ENCODE measurements around the gene PSMD1.
"Not testable (repeated sequence)": the region's sequence is repeated elsewhere in the genome, so short reads cannot be mapped to it uniquely, and the experiment has no call there.

The PSMD1 gene

GRCh38 chr2:231053846-231054245 lies 2.8 kb upstream of the PSMD1 start:
- no peak for DNase-seq (ENCODE audit: low spot score)

GRCh38 chr2:231057590-231057989 lies 923 bp downstream of the PSMD1 start:
- DNase-seq (ENCODE audit: low spot score) = no peak

- no peak for DNase-seq (ENCODE audit: low spot score)
These were observed 2.3 kb downstream of the PSMD1 start for GRCh38 chr2:231058761-231059550.

GRCh38 chr2:231059756-231060155 lies 3.1 kb downstream of the PSMD1 start:
- DNase-seq (ENCODE audit: low spot score) = no peak

GRCh38 chr2:231062776-231063175 lies 6.1 kb downstream of the PSMD1 start:
- DNase-seq (ENCODE audit: low spot score) = no peak

- DNase-seq (ENCODE audit: low spot score) = no peak
These were observed 6.7 kb downstream of the PSMD1 start for GRCh38 chr2:231063347-231063746.

GRCh38 chr2:231065966-231066365 lies 9.3 kb downstream of the PSMD1 start:
- no peak for DNase-seq (ENCODE audit: low spot score)

GRCh38 chr2:231067531-231067930 lies 10.9 kb downstream of the PSMD1 start:
- DNase-seq (ENCODE audit: low spot score) = not testable (repeated sequence)

- no peak for DNase-seq (ENCODE audit: low spot score)
These were observed 12.0 kb downstream of the PSMD1 start for GRCh38 chr2:231068525-231069222.

GRCh38 chr2:231069379-231070054 lies 12.8 kb downstream of the PSMD1 start:
- no peak for DNase-seq (ENCODE audit: low spot score)

GRCh38 chr2:231084565-231084964 lies 27.9 kb downstream of the PSMD1 start:
- no peak for DNase-seq (ENCODE audit: low spot score)

GRCh38 chr2:231088754-231089153 lies 32.1 kb downstream of the PSMD1 start:
- no peak for DNase-seq (ENCODE audit: low spot score)

- DNase-seq (ENCODE audit: low spot score) = no peak
These were observed 37.3 kb downstream of the PSMD1 start for GRCh38 chr2:231093933-231094332.

GRCh38 chr2:231094736-231095346 lies 38.2 kb downstream of the PSMD1 start:
- no peak for DNase-seq (ENCODE audit: low spot score)

GRCh38 chr2:231099918-231100317 lies 43.3 kb downstream of the PSMD1 start:
- no peak for DNase-seq (ENCODE audit: low spot score)

GRCh38 chr2:231100321-231100720 lies 43.7 kb downstream of the PSMD1 start:
- DNase-seq (ENCODE audit: low spot score) = not testable (repeated sequence)

- no peak for DNase-seq (ENCODE audit: low spot score)
These were observed 44.3 kb downstream of the PSMD1 start for GRCh38 chr2:231100990-231101389.

- no peak for DNase-seq (ENCODE audit: low spot score)
These were observed 46.1 kb downstream of the PSMD1 start for GRCh38 chr2:231102772-231103171.

GRCh38 chr2:231104115-231104713 lies 47.5 kb downstream of the PSMD1 start:
- DNase-seq (ENCODE audit: low spot score) = peak; percentile 75

- no peak for DNase-seq (ENCODE audit: low spot score)
These were observed 53.9 kb downstream of the PSMD1 start for GRCh38 chr2:231110551-231110950.

GRCh38 chr2:231111987-231112386 lies 55.3 kb downstream of the PSMD1 start:
- no peak for DNase-seq (ENCODE audit: low spot score)

- DNase-seq (ENCODE audit: low spot score) = no peak
These were observed 56.8 kb downstream of the PSMD1 start for GRCh38 chr2:231113489-231113888.
